Left ventricle myocardium inferior (tissue), 1 donor: Measurements from ENCODE around the gene ZIC2. TPM values are rescaled to one million over a fixed set of nuclear protein-coding genes. Genes with fewer than 3 reads are reported as not detected.

Experiments used
- DNase-seq: peaks from one replicate; pipeline ENCODE4 v3.0.0-alpha.2; 2020
- H3K27ac ChIP-seq: fragments of 200-600 bp; replicated peaks from 2 replicates; pipeline ENCODE4 v1.8.0; 2021
- H3K27me3 ChIP-seq: fragments of 200-600 bp; 2 replicates; pipeline ENCODE4 v1.8.0; 2021; ENCODE audit warnings: low read depth
- H3K36me3 ChIP-seq: fragments of 200-600 bp; 2 replicates; pipeline ENCODE4 v1.8.0; 2021
- H3K4me1 ChIP-seq: fragments of 200-600 bp; 2 replicates; pipeline ENCODE4 v1.8.0; 2021
- H3K4me3 ChIP-seq: fragments of 200-600 bp; 2 replicates; pipeline ENCODE4 v1.8.0; 2021; ENCODE audit warnings: mild to moderate bottlenecking, moderate library complexity
- H3K9me3 ChIP-seq: fragments of 200-600 bp; replicated peaks from 2 replicates; pipeline ENCODE4 v1.8.0; 2021
- intact Hi-C: fragments of 100-400 bp; cut with micrococcal nuclease; formaldehyde crosslinking; loops from one replicate; pipeline ENCODE4 v1.11.0; 2022
- total RNA-seq: library from RNA; stranded (reverse); fragmentation: NEBNext Ultra II Directional; extraction: Animal tissue kit (Norgen Biotek cat#: 25700); gene quantifications from one replicate; pipeline ENCODE4 v1.2.1, GENCODE V29; 2021
- TF ChIP-seq, protein P1 (sequence below): fragments of 200-600 bp; IDR thresholded peaks from 2 replicates; pipeline ENCODE4 v1.8.0; 2021; ENCODE audit warnings: antibody characterized with exemption, mild to moderate bottlenecking, borderline replicate concordance
- donor health status: DM: no; HTN: yes; CAD: no; lungs with severe emphysema.

Gene ZIC2
- total RNA-seq, 1 donor from 2014 or later: not detected

GRCh38 chr13:99974296-99974938 lies 7.2 kb upstream of the ZIC2 start:
- no peak overlapping the region for H3K27ac ChIP-seq
- no peaks in the 10 kb centered on the region for H3K36me3 ChIP-seq
- no peak overlapping the region for H3K4me3 ChIP-seq
- peaks cover 4% of the 10 kb centered on the region for H3K9me3 ChIP-seq
- peaks cover 98% of the 10 kb centered on the region for H3K27me3 ChIP-seq
- DNase-seq: no peak
- TF ChIP-seq, protein P1, sequence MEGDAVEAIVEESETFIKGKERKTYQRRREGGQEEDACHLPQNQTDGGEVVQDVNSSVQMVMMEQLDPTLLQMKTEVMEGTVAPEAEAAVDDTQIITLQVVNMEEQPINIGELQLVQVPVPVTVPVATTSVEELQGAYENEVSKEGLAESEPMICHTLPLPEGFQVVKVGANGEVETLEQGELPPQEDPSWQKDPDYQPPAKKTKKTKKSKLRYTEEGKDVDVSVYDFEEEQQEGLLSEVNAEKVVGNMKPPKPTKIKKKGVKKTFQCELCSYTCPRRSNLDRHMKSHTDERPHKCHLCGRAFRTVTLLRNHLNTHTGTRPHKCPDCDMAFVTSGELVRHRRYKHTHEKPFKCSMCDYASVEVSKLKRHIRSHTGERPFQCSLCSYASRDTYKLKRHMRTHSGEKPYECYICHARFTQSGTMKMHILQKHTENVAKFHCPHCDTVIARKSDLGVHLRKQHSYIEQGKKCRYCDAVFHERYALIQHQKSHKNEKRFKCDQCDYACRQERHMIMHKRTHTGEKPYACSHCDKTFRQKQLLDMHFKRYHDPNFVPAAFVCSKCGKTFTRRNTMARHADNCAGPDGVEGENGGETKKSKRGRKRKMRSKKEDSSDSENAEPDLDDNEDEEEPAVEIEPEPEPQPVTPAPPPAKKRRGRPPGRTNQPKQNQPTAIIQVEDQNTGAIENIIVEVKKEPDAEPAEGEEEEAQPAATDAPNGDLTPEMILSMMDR: no peak
- intact Hi-C loops: no loop called here
- H3K4me1 ChIP-seq: peaks cover 31% of the 10 kb centered on the region

DNA sequence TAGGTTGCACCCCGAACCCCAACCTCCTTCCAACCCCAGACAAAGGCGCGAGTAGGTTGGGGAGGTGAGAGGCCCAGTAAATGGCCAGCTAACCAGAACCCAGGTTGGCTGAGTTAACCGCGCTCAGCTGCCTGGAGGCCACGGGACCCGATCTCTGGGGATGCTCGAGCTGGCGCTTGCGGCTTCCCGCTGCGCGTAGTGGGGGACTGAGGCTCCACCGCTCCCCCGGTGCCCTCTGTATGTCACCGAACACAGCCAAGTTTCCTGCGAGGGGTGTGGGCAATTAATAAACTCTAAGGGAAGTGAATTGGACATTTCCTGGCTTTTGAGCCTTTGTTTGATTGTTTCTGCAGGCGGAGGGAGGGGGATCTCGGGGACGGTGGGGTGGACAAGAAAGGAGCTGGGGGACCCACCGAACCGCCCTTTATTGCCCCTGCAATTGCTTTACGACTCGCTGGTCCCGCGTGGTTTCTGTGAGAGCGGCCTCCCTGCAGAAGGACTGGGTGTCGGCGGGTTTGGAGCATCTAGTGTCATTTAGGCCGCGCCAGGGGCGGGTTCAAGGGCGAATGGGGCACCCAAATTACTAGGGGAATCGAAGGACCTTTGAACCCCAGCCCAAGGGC lies 6.5 kb upstream of the ZIC2 start:
- TF ChIP-seq, protein P1: no peak
- Histone ChIP-seq H3K27me3 (peaks cover 98% of the 10 kb centered on the region), H3K36me3 (no peaks in the 10 kb centered on the region), H3K9me3 (peaks cover 4% of the 10 kb centered on the region), H3K4me3 (no peak overlapping the region), H3K27ac (no peak overlapping the region), H3K4me1 (peaks cover 31% of the 10 kb centered on the region)
- intact Hi-C loops: no loop called here
- DNase-seq: no peak

- DNase-seq: no peak
- intact Hi-C loops: no loop called here
Measured at GRCh38 chr13:99975626-99976025, 6.0 kb upstream of the ZIC2 start.

GRCh38 chr13:99976575-99976974 lies 5.0 kb upstream of the ZIC2 start:
- H3K27me3 ChIP-seq: peaks cover 100% of the 10 kb centered on the region
- DNase-seq: no peak
- intact Hi-C loops: no loop called here
- H3K4me3 ChIP-seq: no peak overlapping the region
- H3K27ac ChIP-seq: no peak overlapping the region
- peaks cover 36% of the 10 kb centered on the region for H3K4me1 ChIP-seq
- TF ChIP-seq, protein P1: no peak
- H3K9me3 ChIP-seq: peaks cover 4% of the 10 kb centered on the region
- H3K36me3 ChIP-seq: no peaks in the 10 kb centered on the region

More at GRCh38 chr13:99975626-99976025, 6.0 kb upstream of the ZIC2 start:
- Histone ChIP-seq H3K27ac (no peak overlapping the region), H3K9me3 (peaks cover 4% of the 10 kb centered on the region), H3K4me3 (no peak overlapping the region), H3K4me1 (peaks cover 35% of the 10 kb centered on the region), H3K36me3 (no peaks in the 10 kb centered on the region), H3K27me3 (peaks cover 100% of the 10 kb centered on the region)
- TF ChIP-seq, protein P1: no peak

DNA sequence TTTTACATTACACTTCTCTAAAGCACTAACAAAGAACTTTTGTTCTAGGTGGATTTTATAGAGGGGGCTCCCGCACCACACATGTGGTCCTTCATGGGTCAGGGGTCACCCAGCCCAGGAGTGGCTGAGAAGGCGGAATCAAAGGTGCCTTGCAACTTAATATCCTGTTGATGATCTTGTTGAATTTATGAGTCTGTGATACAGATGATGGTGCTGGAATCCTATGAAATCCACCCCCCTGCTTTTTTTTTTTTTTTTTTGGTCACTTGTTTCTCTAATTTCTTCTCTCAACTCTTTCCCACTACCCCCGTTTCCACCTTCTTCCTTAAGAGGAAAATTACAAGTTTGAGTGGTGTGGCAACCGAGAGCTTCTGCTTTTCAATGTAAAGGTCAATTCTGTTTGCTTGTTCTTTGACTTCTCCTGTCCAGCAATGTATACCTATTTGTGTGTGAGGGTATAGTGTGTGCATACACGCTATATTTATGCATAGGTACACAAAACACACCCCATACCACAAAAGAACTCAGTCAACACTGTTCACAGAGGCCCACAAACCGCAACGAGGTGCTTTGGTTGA lies 4.2 kb upstream of the ZIC2 start:
- Histone ChIP-seq H3K36me3 (no peaks in the 10 kb centered on the region), H3K4me1 (peaks cover 40% of the 10 kb centered on the region), H3K9me3 (peaks cover 4% of the 10 kb centered on the region), H3K27me3 (peaks cover 100% of the 10 kb centered on the region), H3K4me3 (no peak overlapping the region), H3K27ac (no peak overlapping the region)
- TF ChIP-seq, protein P1: no peak
- intact Hi-C loops: no loop called here
- DNase-seq: no peak
